Measurements from ENCODE around the gene VAV2.

The VAV2 gene

GRCh38 chr9:133991964-133992779, at the start of gene VAV2:
Gene VAV2 (minus strand): TSS chr9:133992324. CDS start chr9:133992278, 46 bp downstream.
- DNase-seq: no peak

- no peak for DNase-seq
These were observed 49.5 kb upstream of the VAV2 start for GRCh38 chr9:134041649-134041962.

- no peak for DNase-seq
These were observed 48.9 kb upstream of the VAV2 start for GRCh38 chr9:134040781-134041648.

GRCh38 chr9:134040176-134040565, 48.0 kb upstream of the VAV2 start:
- DNase-seq: no peak

GRCh38 chr9:134039386-134040175, 47.5 kb upstream of the VAV2 start:
- no peak for DNase-seq

GRCh38 chr9:134037641-134038040, 45.5 kb upstream of the VAV2 start:
- DNase-seq: no peak

GRCh38 chr9:134036130-134036529, 44.0 kb upstream of the VAV2 start:
- DNase-seq: no peak

GRCh38 chr9:134035041-134036039, 43.2 kb upstream of the VAV2 start:
- DNase-seq: no peak

- no peak for DNase-seq
These were observed 42.3 kb upstream of the VAV2 start for GRCh38 chr9:134034215-134035040.

- DNase-seq: no peak
These were observed 41.5 kb upstream of the VAV2 start for GRCh38 chr9:134033516-134034214.

GRCh38 chr9:134032456-134033222, 40.5 kb upstream of the VAV2 start:
- DNase-seq: no peak

- DNase-seq: no peak
These were observed 39.7 kb upstream of the VAV2 start for GRCh38 chr9:134031783-134032182.

GRCh38 chr9:134030821-134031470, 38.8 kb upstream of the VAV2 start:
- DNase-seq: no peak

GRCh38 chr9:134029248-134030226, 37.4 kb upstream of the VAV2 start:
- DNase-seq: no peak

GRCh38 chr9:134028575-134029247, 36.6 kb upstream of the VAV2 start:
- DNase-seq: no peak

- DNase-seq: no peak
These were observed 36.0 kb upstream of the VAV2 start for GRCh38 chr9:134028076-134028475.

GRCh38 chr9:134027561-134027960, 35.4 kb upstream of the VAV2 start:
- no peak for DNase-seq
